ENCODE measurements around the gene BMPR1A.

The BMPR1A gene

GRCh38 chr10:86953747-86954680 is 197.6 kb downstream of the BMPR1A start:
- H3K27me3 ChIP-seq (ENCODE audit: control insufficient read depth, low read length) = no peaks in the 10 kb centered on the region
- TF ChIP-seq CTCF (IDR thresholded peaks at IDR 0.05; ENCODE audit: low read depth, low read length, poor library complexity, severe bottlenecking) (no peak), EZH2phosphoT487 (IDR thresholded peaks at IDR 0.05; ENCODE audit: borderline replicate concordance, low read length) (no peak)
- no peaks in the 10 kb centered on the region for H3K79me2 ChIP-seq (ENCODE audit: control insufficient read depth, low read length)
- H3K4me1 ChIP-seq (ENCODE audit: control insufficient read depth, low read length) = no peaks in the 10 kb centered on the region
- H3K27ac ChIP-seq (ENCODE audit: low read depth, low read length) = no peak overlapping the region
- no peaks in the 10 kb centered on the region for H4K20me1 ChIP-seq (ENCODE audit: control insufficient read depth, insufficient read depth, low read depth, low read length)
- no peak overlapping the region for H3K4me2 ChIP-seq (ENCODE audit: low read length)
- no peaks in the 10 kb centered on the region for H3F3A ChIP-seq (ENCODE audit: control insufficient read depth, insufficient read depth)
- H3K4me3 ChIP-seq (ENCODE audit: low read length) = no peak overlapping the region
- no peaks in the 10 kb centered on the region for H3K9me2 ChIP-seq (replicated peaks; ENCODE audit: control insufficient read depth, low read length)
- H3K9me3 ChIP-seq (ENCODE audit: control insufficient read depth, insufficient read depth, low read length) = peaks cover 7% of the 10 kb centered on the region; the same call in 1 of the 2 replicates
- H3K36me3 ChIP-seq (ENCODE audit: control insufficient read depth, low read length) = no peaks in the 10 kb centered on the region

- H3F3A ChIP-seq (ENCODE audit: control insufficient read depth, insufficient read depth) = no peaks in the 10 kb centered on the region
- no peaks in the 10 kb centered on the region for H3K27me3 ChIP-seq (ENCODE audit: control insufficient read depth, low read length)
- H3K9me2 ChIP-seq (replicated peaks; ENCODE audit: control insufficient read depth, low read length) = no peaks in the 10 kb centered on the region
- H3K4me1 ChIP-seq (ENCODE audit: control insufficient read depth, low read length) = no peaks in the 10 kb centered on the region
- no peak overlapping the region for H3K4me2 ChIP-seq (ENCODE audit: low read length)
- TF ChIP-seq EZH2phosphoT487 (IDR thresholded peaks at IDR 0.05; ENCODE audit: borderline replicate concordance, low read length) = no peak
- no peak for TF ChIP-seq CTCF (IDR thresholded peaks at IDR 0.05; ENCODE audit: low read depth, low read length, poor library complexity, severe bottlenecking)
- H3K4me3 ChIP-seq (ENCODE audit: low read length) = no peak overlapping the region
- H3K9me3 ChIP-seq (ENCODE audit: control insufficient read depth, insufficient read depth, low read length) = peaks cover 7% of the 10 kb centered on the region; the same call in 1 of the 2 replicates
- no peaks in the 10 kb centered on the region for H3K36me3 ChIP-seq (ENCODE audit: control insufficient read depth, low read length)
- no peaks in the 10 kb centered on the region for H4K20me1 ChIP-seq (ENCODE audit: control insufficient read depth, insufficient read depth, low read depth, low read length)
- no peak overlapping the region for H3K27ac ChIP-seq (ENCODE audit: low read depth, low read length)
- H3K79me2 ChIP-seq (ENCODE audit: control insufficient read depth, low read length) = no peaks in the 10 kb centered on the region
Observed at GRCh38 chr10:86954681-86955500, 198.5 kb downstream of the BMPR1A start.

GRCh38 chr10:86955501-86956194 is 199.2 kb downstream of the BMPR1A start:
- H3K9me2 ChIP-seq (replicated peaks; ENCODE audit: control insufficient read depth, low read length) = no peaks in the 10 kb centered on the region
- TF ChIP-seq EZH2phosphoT487 (IDR thresholded peaks at IDR 0.05; ENCODE audit: borderline replicate concordance, low read length) (no peak), CTCF (IDR thresholded peaks at IDR 0.05; ENCODE audit: low read depth, low read length, poor library complexity, severe bottlenecking) (no peak)
- H3K4me1 ChIP-seq (ENCODE audit: control insufficient read depth, low read length) = no peaks in the 10 kb centered on the region
- H4K20me1 ChIP-seq (ENCODE audit: control insufficient read depth, insufficient read depth, low read depth, low read length) = no peaks in the 10 kb centered on the region
- no peak overlapping the region for H3K27ac ChIP-seq (ENCODE audit: low read depth, low read length)
- H3K4me3 ChIP-seq (ENCODE audit: low read length) = no peak overlapping the region
- H3K27me3 ChIP-seq (ENCODE audit: control insufficient read depth, low read length) = no peaks in the 10 kb centered on the region
- H3F3A ChIP-seq (ENCODE audit: control insufficient read depth, insufficient read depth) = no peaks in the 10 kb centered on the region
- H3K79me2 ChIP-seq (ENCODE audit: control insufficient read depth, low read length) = no peaks in the 10 kb centered on the region
- H3K4me2 ChIP-seq (ENCODE audit: low read length) = no peak overlapping the region
- peaks cover 7% of the 10 kb centered on the region; the same call in 1 of the 2 replicates for H3K9me3 ChIP-seq (ENCODE audit: control insufficient read depth, insufficient read depth, low read length)
- no peaks in the 10 kb centered on the region for H3K36me3 ChIP-seq (ENCODE audit: control insufficient read depth, low read length)

Measured in DOHH2 (cell line).